ENCODE results near the gene DTX1. TPM values are rescaled to one million over a fixed set of nuclear protein-coding genes. Genes with fewer than 3 reads are reported as not detected.
"Not testable (repeated sequence)": the region's sequence is repeated elsewhere in the genome, so short reads cannot be mapped to it uniquely, and the experiment has no call there.

Gene DTX1
- total RNA-seq, 1 donor from 2014 or later, result 1.8 TPM

DNA sequence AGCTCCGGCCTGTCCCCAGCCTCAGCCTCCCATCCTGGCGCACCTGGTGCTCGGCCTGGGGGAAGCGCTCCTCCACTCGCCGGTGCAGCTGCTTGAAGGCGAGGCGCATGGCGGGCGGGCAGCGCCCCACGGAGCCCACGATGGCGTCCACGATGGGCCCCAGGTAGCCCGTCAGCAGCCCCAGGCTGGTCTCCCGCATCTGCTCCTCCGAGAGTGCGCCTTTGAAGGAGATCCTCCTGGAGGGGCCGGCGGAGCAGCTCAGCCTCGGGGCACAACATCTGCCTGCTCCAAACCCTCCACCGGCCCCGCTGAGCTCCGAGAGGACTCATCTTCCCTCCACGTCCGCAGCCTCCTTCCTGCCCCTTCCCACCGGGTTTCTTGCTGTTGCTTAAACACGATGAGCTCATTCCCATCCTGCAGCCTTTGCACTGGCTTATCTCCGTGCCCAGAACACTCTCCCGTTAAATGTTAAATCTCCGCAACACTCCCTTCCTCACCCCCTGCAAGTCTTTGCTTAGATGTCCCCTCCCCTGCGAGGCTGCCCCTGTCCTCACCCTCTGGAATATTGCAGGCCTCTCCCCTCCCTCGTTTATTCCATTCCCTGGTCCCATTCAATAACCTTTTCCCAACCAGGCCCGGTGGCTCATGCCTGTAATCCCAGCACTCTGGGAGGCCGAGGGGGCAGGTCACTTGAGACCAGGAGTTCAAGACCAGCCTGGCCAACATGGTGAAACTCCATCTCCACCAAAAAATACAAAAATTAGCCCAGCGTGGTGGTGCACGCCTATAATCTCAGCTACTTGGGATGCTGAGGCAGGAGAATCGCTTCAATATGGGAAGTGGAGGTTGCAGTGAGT, 55.7 kb downstream of the DTX1 start:
- TF ChIP-seq, protein P1, sequence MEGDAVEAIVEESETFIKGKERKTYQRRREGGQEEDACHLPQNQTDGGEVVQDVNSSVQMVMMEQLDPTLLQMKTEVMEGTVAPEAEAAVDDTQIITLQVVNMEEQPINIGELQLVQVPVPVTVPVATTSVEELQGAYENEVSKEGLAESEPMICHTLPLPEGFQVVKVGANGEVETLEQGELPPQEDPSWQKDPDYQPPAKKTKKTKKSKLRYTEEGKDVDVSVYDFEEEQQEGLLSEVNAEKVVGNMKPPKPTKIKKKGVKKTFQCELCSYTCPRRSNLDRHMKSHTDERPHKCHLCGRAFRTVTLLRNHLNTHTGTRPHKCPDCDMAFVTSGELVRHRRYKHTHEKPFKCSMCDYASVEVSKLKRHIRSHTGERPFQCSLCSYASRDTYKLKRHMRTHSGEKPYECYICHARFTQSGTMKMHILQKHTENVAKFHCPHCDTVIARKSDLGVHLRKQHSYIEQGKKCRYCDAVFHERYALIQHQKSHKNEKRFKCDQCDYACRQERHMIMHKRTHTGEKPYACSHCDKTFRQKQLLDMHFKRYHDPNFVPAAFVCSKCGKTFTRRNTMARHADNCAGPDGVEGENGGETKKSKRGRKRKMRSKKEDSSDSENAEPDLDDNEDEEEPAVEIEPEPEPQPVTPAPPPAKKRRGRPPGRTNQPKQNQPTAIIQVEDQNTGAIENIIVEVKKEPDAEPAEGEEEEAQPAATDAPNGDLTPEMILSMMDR (IDR thresholded peaks at IDR 0.05; ENCODE audit: unreplicated experiment), result no peak
- Mint-ChIP-seq H3K36me3 (ENCODE audit: insufficient read depth) (no peaks in the 10 kb centered on the region), H3K27ac (no peak overlapping the region), H3K9me3 (ENCODE audit: low read depth) (no peaks in the 10 kb centered on the region), H3K27me3 (peaks cover 38% of the 10 kb centered on the region), H3K4me1 (ENCODE audit: low read depth) (no peaks in the 10 kb centered on the region), H3K4me3 (ENCODE audit: low read depth) (no peak overlapping the region)
- DNase-seq (ENCODE audit: low spot score, unreplicated experiment), result no peak

DNA sequence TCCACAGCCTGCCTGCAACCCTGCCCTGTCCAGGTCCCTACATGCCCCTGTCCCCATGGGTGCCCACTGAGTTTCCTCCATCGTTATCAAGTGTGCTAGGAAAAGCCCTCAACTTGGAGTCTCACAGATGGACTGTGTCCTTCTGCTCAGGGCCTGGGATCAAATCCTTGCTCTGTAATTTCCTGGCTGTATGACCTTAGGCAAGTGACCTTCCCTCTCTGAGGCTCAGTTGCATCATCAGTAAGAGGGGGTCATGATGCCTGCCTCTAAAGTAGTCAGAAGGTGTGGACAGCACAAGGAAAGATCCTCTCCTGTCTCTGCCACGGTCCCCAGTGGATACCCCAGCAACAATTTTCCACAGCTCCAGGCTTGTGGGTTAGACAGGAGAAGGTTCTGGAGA, 56.9 kb downstream of the DTX1 start:
- no peaks in the 10 kb centered on the region for H3K9me3 Mint-ChIP-seq (ENCODE audit: low read depth)
- no peaks in the 10 kb centered on the region for H3K36me3 Mint-ChIP-seq (ENCODE audit: insufficient read depth)
- no peak for DNase-seq (ENCODE audit: low spot score, unreplicated experiment)
- H3K27ac Mint-ChIP-seq, result no peak overlapping the region
- H3K4me3 Mint-ChIP-seq (ENCODE audit: low read depth), result no peak overlapping the region
- H3K27me3 Mint-ChIP-seq, result peaks cover 31% of the 10 kb centered on the region
- no peaks in the 10 kb centered on the region for H3K4me1 Mint-ChIP-seq (ENCODE audit: low read depth)
- TF ChIP-seq, protein P1 (IDR thresholded peaks at IDR 0.05; ENCODE audit: unreplicated experiment), result no peak

DNA sequence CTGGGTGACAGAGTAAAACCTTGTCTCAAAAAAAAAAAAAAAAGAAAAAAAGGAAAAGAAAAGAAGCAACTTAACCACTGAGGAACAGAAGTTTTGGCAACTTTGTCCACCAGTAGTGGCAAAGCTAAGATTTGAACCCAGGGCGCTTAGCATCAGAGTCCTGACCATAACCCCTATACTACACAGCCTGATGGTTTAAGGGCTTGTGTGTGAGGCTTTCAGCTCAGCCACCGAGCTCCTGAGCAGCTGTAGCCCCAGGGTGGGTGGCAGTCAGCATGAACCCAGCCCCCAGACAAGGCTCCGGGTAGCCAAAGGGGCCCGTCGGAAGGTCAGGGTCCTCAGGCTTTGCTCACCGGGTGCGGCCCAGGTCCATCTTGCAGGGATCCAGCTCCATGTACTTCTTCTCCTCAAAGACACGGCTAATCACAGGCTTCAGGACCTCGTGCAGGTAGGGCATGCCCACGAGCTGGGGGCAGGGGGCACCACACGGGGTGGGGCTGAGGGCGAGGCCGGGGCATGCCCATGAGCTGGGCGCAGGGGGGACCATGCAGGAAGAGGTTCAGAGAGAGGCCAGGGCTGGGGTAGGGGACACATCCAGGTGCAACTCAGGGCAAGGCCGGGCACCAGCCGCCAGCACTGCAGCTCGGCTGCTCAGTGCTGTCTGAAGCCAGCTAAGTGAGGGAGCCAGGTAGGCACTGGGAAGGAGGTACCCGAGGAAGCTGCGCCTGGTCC, 58.1 kb downstream of the DTX1 start:
- no peaks in the 10 kb centered on the region for H3K4me1 Mint-ChIP-seq (ENCODE audit: low read depth)
- H3K36me3 Mint-ChIP-seq (ENCODE audit: insufficient read depth), result no peaks in the 10 kb centered on the region
- H3K27ac Mint-ChIP-seq, result no peak overlapping the region
- DNase-seq (ENCODE audit: low spot score, unreplicated experiment), result no peak
- H3K9me3 Mint-ChIP-seq (ENCODE audit: low read depth), result no peaks in the 10 kb centered on the region
- TF ChIP-seq, protein P1 (IDR thresholded peaks at IDR 0.05; ENCODE audit: unreplicated experiment), result no peak
- H3K4me3 Mint-ChIP-seq (ENCODE audit: low read depth), result no peak overlapping the region
- H3K27me3 Mint-ChIP-seq, result peaks cover 24% of the 10 kb centered on the region

DNA sequence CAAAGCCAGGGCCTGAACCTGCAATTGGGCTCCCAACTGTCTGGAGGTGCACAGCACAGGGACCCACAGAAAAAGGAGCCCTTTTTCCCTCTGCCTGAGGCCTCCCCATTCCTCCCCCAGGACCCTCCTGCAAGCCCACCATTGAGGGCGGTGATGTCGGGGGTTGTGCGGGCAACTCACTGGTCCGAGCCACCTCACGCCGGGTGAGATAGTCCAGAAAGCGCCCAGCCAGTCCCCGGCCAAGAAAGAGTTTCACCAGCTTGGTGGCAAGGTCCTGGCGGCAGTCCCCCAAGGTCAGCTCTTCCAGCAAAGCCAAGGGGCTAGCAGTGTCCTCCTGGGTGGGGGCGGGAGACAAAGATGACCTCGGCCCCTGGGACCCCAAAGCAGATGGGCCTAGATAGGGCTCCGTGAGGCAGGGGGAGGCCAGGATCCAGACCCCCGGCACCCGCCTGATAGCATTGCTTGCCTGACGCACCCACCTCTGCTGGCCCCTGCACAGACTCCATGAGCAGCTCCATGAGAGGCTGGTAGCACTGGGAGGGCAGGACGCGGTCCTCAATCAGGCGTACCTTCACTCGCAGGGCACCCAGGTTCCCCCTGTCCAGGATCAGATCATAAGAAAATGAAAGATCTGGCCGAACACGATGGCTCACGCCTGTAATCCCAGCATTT, 59.1 kb downstream of the DTX1 start:
- TF ChIP-seq, protein P1 (IDR thresholded peaks at IDR 0.05; ENCODE audit: unreplicated experiment), result no peak
- H3K27ac Mint-ChIP-seq, result no peak overlapping the region

DNA sequence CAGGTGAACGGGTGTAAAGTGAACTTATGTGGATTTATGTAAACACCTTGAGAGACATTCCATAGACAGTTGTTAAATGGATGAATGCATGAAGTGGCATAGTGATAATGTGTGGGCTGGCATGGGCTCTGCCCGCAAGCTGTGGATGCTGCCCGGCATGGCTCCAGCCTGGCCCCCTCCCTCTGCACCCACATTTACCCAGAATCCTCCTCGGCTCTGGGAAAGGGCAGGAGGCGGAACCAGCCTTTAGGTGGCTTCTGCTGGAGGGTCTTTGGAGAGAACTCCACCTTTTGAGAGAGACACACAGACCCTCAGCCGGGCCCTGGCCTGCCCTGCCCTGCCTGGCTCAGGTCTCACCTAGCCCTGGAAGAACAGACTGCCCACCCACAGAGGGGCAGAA, 60.3 kb downstream of the DTX1 start:
- TF ChIP-seq, protein P1 (IDR thresholded peaks at IDR 0.05; ENCODE audit: unreplicated experiment), result no peak
- Mint-ChIP-seq H3K4me3 (ENCODE audit: low read depth) (no peak overlapping the region), H3K27me3 (peaks cover 10% of the 10 kb centered on the region), H3K36me3 (ENCODE audit: insufficient read depth) (no peaks in the 10 kb centered on the region), H3K27ac (no peak overlapping the region), H3K4me1 (ENCODE audit: low read depth) (no peaks in the 10 kb centered on the region), H3K9me3 (ENCODE audit: low read depth) (no peaks in the 10 kb centered on the region)
- DNase-seq (ENCODE audit: low spot score, unreplicated experiment), result no peak

More for the DNA sequence above, 59.1 kb downstream of the DTX1 start:
- H3K4me3 Mint-ChIP-seq (ENCODE audit: low read depth), result no peak overlapping the region
- H3K4me1 Mint-ChIP-seq (ENCODE audit: low read depth), result no peaks in the 10 kb centered on the region
- H3K9me3 Mint-ChIP-seq (ENCODE audit: low read depth), result no peaks in the 10 kb centered on the region
- H3K27me3 Mint-ChIP-seq, result peaks cover 16% of the 10 kb centered on the region
- no peak for DNase-seq (ENCODE audit: low spot score, unreplicated experiment)
- H3K36me3 Mint-ChIP-seq (ENCODE audit: insufficient read depth), result no peaks in the 10 kb centered on the region

DNA sequence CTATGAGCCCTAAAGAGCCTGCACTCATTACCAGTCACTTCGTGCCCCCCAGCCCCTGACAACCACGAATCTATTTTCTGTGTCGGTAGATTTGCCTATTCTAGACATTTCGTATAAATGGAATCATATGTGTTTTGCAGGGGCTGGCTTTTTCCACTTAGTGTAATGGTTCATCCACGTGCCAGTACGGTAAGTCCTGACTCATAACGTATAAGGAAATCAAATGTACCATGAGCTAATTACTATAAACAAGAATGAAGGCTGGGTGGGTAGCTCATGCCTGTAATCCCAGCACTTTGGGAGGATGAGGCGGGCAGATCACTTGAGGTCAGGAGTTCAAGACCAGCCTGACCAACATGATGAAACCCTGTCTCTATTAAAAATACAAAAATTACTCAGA, 61.2 kb downstream of the DTX1 start:
- H3K4me3 Mint-ChIP-seq (ENCODE audit: low read depth); H3K9me3 Mint-ChIP-seq (ENCODE audit: low read depth); H3K27me3 Mint-ChIP-seq; H3K27ac Mint-ChIP-seq; DNase-seq (ENCODE audit: low spot score, unreplicated experiment); H3K4me1 Mint-ChIP-seq (ENCODE audit: low read depth); H3K36me3 Mint-ChIP-seq (ENCODE audit: insufficient read depth): not testable (repeated sequence)

Measured in progenitor cell of endocrine pancreas (in vitro differentiated cells).